AG10803 (cell line): ENCODE measurements around the gene SPATA20.

Experiments used
- DNase-seq: peaks from one replicate; pipeline ENCODE4 v3.0.0; 2010; ENCODE audit warnings: low read depth
- H3K4me3 ChIP-seq: 2 replicates; pipeline ENCODE4 v1.5.1; 2011; ENCODE audit warnings: mild to moderate bottlenecking, low read length, control low read depth
- TF ChIP-seq, protein P1 (sequence below): conservative IDR thresholded peaks from 2 replicates; pipeline ENCODE4 v1.5.1; 2011; ENCODE audit warnings: mild to moderate bottlenecking, low read length, control low read depth, inconsistent platforms

Gene SPATA20

GRCh38 chr17:50547035-50547735 lies at the start of gene SPATA20:
TSS of gene SPATA20 (plus strand) at chr17:50547174. CDS start at chr17:50547209, 35 bp downstream.
- peak; percentile 90 for DNase-seq
- TF ChIP-seq, protein P1, sequence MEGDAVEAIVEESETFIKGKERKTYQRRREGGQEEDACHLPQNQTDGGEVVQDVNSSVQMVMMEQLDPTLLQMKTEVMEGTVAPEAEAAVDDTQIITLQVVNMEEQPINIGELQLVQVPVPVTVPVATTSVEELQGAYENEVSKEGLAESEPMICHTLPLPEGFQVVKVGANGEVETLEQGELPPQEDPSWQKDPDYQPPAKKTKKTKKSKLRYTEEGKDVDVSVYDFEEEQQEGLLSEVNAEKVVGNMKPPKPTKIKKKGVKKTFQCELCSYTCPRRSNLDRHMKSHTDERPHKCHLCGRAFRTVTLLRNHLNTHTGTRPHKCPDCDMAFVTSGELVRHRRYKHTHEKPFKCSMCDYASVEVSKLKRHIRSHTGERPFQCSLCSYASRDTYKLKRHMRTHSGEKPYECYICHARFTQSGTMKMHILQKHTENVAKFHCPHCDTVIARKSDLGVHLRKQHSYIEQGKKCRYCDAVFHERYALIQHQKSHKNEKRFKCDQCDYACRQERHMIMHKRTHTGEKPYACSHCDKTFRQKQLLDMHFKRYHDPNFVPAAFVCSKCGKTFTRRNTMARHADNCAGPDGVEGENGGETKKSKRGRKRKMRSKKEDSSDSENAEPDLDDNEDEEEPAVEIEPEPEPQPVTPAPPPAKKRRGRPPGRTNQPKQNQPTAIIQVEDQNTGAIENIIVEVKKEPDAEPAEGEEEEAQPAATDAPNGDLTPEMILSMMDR, result peak; percentile 82
- H3K4me3 ChIP-seq, result peak within 1 kb of the TSS; percentile 71

- no peak for DNase-seq
- no peak overlapping the region for H3K4me3 ChIP-seq
- TF ChIP-seq, protein P1, result no peak
Observed at GRCh38 chr17:50498021-50498874, 48.7 kb upstream of the SPATA20 start.

GRCh38 chr17:50499270-50499669 lies 47.7 kb upstream of the SPATA20 start:
- no peak overlapping the region for H3K4me3 ChIP-seq
- no peak for DNase-seq
- TF ChIP-seq, protein P1, result no peak

- H3K4me3 ChIP-seq, result no peak overlapping the region
- TF ChIP-seq, protein P1, result no peak
- DNase-seq, result no peak
Observed at GRCh38 chr17:50499721-50500120, 47.3 kb upstream of the SPATA20 start.

GRCh38 chr17:50501054-50501453 lies 45.9 kb upstream of the SPATA20 start:
- TF ChIP-seq, protein P1, result peak; percentile 54
- DNase-seq, result no peak
- H3K4me3 ChIP-seq, result no peak overlapping the region

- TF ChIP-seq, protein P1, result no peak
- no peak overlapping the region for H3K4me3 ChIP-seq
Observed at GRCh38 chr17:50502301-50502990, 44.5 kb upstream of the SPATA20 start.

More at GRCh38 chr17:50502301-50502990, 44.5 kb upstream of the SPATA20 start:
- no peak for DNase-seq
